Skeletal muscle tissue (tissue), 4 donors: Measurements from ENCODE around the gene TRAF4. TPM values are rescaled to one million over a fixed set of nuclear protein-coding genes. Genes with fewer than 3 reads are reported as not detected.

Experiments
- H3K27ac ChIP-seq: one replicate; pipeline ENCODE4 v1.7.0; 2013; ENCODE audit warnings: mild to moderate bottlenecking, low read depth, low read length, inconsistent platforms
- H3K27me3 ChIP-seq, 3 donors: one replicate each; pipeline ENCODE4 v1.7.0; 2013; ENCODE audit warnings: low read length in 3 of 3; ENCODE audit not compliant: control insufficient read depth in 3 of 3, insufficient read depth in 3 of 3
- H3K36me3 ChIP-seq, 3 donors: one replicate each; pipeline ENCODE4 v1.7.0; 2013; ENCODE audit warnings: low read length in 3 of 3; ENCODE audit not compliant: control insufficient read depth in 3 of 3, insufficient read depth in 3 of 3
- H3K4me1 ChIP-seq, 3 donors: one replicate each; pipeline ENCODE4 v1.7.0; 2013; ENCODE audit warnings: low read length in 3 of 3, mild to moderate bottlenecking in 3 of 3; ENCODE audit not compliant: control insufficient read depth in 3 of 3, insufficient read depth in 3 of 3
- H3K4me3 ChIP-seq, 3 donors: one replicate each; pipeline ENCODE4 v1.7.0; 2013; ENCODE audit warnings: low read length in 3 of 3
- H3K9ac ChIP-seq, 3 donors: one replicate each; pipeline ENCODE4 v1.7.0; 2013; ENCODE audit warnings: low read length in 3 of 3, mild to moderate bottlenecking in 3 of 3, moderate library complexity in 2 of 3, low read depth in 1 of 3
- H3K9me3 ChIP-seq, 3 donors: one replicate each; pipeline ENCODE4 v1.7.0; 2013; ENCODE audit warnings: low read length in 3 of 3; ENCODE audit not compliant: control insufficient read depth in 3 of 3
- total RNA-seq: library from RNA; depleted of rRNA; stranded (reverse); fragments of >200 nt; gene quantifications from one replicate; pipeline ENCODE4 v1.2.3, GENCODE V29; 2014
- donor health status: Osteomylitis.

Gene TRAF4
- total RNA-seq, 1 donor from 2014 or later: 26.1 TPM

- Histone ChIP-seq H3K36me3 (peaks cover 0 to 1% (median 0%) of the 10 kb centered on the region in 3 donors), H3K9me3 (no peaks in the 10 kb centered on the region), H3K4me3 (no peak overlapping the region), H3K27ac (no peak overlapping the region), H3K4me1 (peaks cover 8 to 16% (median 12%) of the 10 kb centered on the region in 3 donors), H3K9ac (no peak overlapping the region), H3K27me3 (no peaks in the 10 kb centered on the region)
Measured at GRCh38 chr17:28738680-28739384, 5.0 kb upstream of the TRAF4 start.

- no peak overlapping the region for H3K4me3 ChIP-seq
- peaks cover 15 to 21% (median 18%) of the 10 kb centered on the region in 3 donors for H3K4me1 ChIP-seq
- H3K27ac ChIP-seq: no peak overlapping the region
- H3K9ac ChIP-seq: no peak overlapping the region
- H3K9me3 ChIP-seq: no peaks in the 10 kb centered on the region
- peaks cover 0 to 6% (median 5%) of the 10 kb centered on the region in 3 donors for H3K27me3 ChIP-seq
- H3K36me3 ChIP-seq: no peaks in the 10 kb centered on the region
Measured at GRCh38 chr17:28740406-28741357, 3.1 kb upstream of the TRAF4 start.

GRCh38 chr17:28741358-28742349, 2.2 kb upstream of the TRAF4 start:
- Histone ChIP-seq H3K36me3 (no peaks in the 10 kb centered on the region), H3K9me3 (no peaks in the 10 kb centered on the region), H3K4me1 (peaks cover 24 to 31% (median 27%) of the 10 kb centered on the region in 3 donors), H3K9ac (no peak overlapping the region), H3K27me3 (peaks cover 0 to 12% (median 6%) of the 10 kb centered on the region in 3 donors), H3K4me3 (no peak overlapping the region), H3K27ac (no peak overlapping the region)

- Histone ChIP-seq H3K27me3 (peaks cover 0 to 12% (median 6%) of the 10 kb centered on the region in 3 donors), H3K36me3 (peaks cover 0 to 7% (median 0%) of the 10 kb centered on the region in 3 donors), H3K4me3 (peak overlapping the region; percentile 65 to 71 (median 68)), H3K9ac (peak overlapping the region; percentile 68 to 71 (median 69)), H3K4me1 (peaks cover 31 to 43% (median 36%) of the 10 kb centered on the region in 3 donors), H3K9me3 (no peaks in the 10 kb centered on the region), H3K27ac (peak overlapping the region; percentile 74)
Measured at GRCh38 chr17:28744104-28744971, 527 bp downstream of the TRAF4 start.

GRCh38 chr17:28744972-28745785, 1.4 kb downstream of the TRAF4 start:
- Histone ChIP-seq H3K4me3 (peak overlapping the region; percentile 57 to 71 (median 68)), H3K27ac (peak overlapping the region; percentile 74), H3K36me3 (peaks cover 0 to 7% (median 0%) of the 10 kb centered on the region in 3 donors), H3K9ac (peak overlapping the region; percentile 68 to 71 (median 69)), H3K4me1 (peaks cover 31 to 46% (median 38%) of the 10 kb centered on the region in 3 donors), H3K27me3 (peaks cover 0 to 12% (median 6%) of the 10 kb centered on the region in 3 donors), H3K9me3 (no peaks in the 10 kb centered on the region)

- Histone ChIP-seq H3K9ac (peak overlapping the region in 2 of 3 donors; percentile 6 to 25), H3K4me3 (no peak overlapping the region), H3K27ac (no peak overlapping the region), H3K27me3 (peaks cover 0 to 12% (median 6%) of the 10 kb centered on the region in 3 donors), H3K36me3 (peaks cover 0 to 7% (median 0%) of the 10 kb centered on the region in 3 donors), H3K9me3 (no peaks in the 10 kb centered on the region), H3K4me1 (peaks cover 31 to 52% (median 38%) of the 10 kb centered on the region in 3 donors)
Measured at GRCh38 chr17:28745786-28746411, 2.1 kb downstream of the TRAF4 start.

- peak overlapping the region in 1 of 3 donors; percentile 25 for H3K9ac ChIP-seq
- H3K36me3 ChIP-seq: peaks cover 0 to 7% (median 0%) of the 10 kb centered on the region in 3 donors
- H3K27me3 ChIP-seq: peaks cover 0 to 12% (median 6%) of the 10 kb centered on the region in 3 donors
- H3K27ac ChIP-seq: no peak overlapping the region
- no peaks in the 10 kb centered on the region for H3K9me3 ChIP-seq
- H3K4me3 ChIP-seq: no peak overlapping the region
- peaks cover 31 to 52% (median 38%) of the 10 kb centered on the region in 3 donors for H3K4me1 ChIP-seq
Measured at GRCh38 chr17:28746611-28747050, 2.8 kb downstream of the TRAF4 start.
